ENCODE results near the gene FITM1.

Gene FITM1

GRCh38 chr14:24141097-24141880 lies 10.8 kb downstream of the FITM1 start, which contains the start of gene EMC9 (continued):
- TF ChIP-seq, protein P1, sequence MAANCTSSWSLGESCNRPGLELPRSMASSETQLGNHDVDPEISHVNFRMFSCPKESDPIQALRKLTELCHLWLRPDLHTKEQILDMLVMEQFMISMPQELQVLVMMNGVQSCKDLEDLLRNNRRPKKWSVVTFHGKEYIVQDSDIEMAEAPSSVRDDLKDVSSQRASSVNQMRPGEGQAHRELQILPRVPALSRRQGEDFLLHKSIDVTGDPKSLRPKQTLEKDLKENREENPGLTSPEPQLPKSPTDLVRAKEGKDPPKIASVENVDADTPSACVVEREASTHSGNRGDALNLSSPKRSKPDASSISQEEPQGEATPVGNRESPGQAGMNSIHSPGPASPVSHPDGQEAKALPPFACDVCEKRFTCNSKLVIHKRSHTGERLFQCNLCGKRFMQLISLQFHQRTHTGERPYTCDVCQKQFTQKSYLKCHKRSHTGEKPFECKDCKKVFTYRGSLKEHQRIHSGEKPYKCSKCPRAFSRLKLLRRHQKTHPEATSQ (tag by site-specific recombination; IDR thresholded peaks at IDR 0.05), result peak; percentile 75; the same call in 1 of the 2 replicates
- TF ChIP-seq ZNF645 (tag by site-specific recombination; IDR thresholded peaks at IDR 0.05) (no peak), ZNF501 (tag by site-specific recombination; IDR thresholded peaks at IDR 0.05) (peak; percentile 88), ZNF10 (tag by site-specific recombination; IDR thresholded peaks at IDR 0.05) (peak; percentile 53; the same call in 1 of the 2 replicates), ZSCAN30 (tag by site-specific recombination; IDR thresholded peaks at IDR 0.05) (peak; percentile 94), GLIS1 (tag by site-specific recombination; IDR thresholded peaks at IDR 0.05) (peak; percentile 80), ZNF600 (tag by site-specific recombination; IDR thresholded peaks at IDR 0.05) (peak; percentile 84), ZNF341 (tag by site-specific recombination; IDR thresholded peaks at IDR 0.05; ENCODE audit: low read depth) (no peak), WT1 (tag by site-specific recombination; IDR thresholded peaks at IDR 0.05) (0 out of 2 replicates have a peak, but pooled peaks have one; percentile 34), HOXC10 (CRISPR knock-in tag; IDR thresholded peaks at IDR 0.05) (no peak), ZFP69B (tag by site-specific recombination; IDR thresholded peaks at IDR 0.05) (peak; percentile 13; the same call in 1 of the 2 replicates), ZNF701 (tag by site-specific recombination; IDR thresholded peaks at IDR 0.05) (no peak), ZNF548 (tag by site-specific recombination; IDR thresholded peaks at IDR 0.05) (no peak), ZNF423 (tag by site-specific recombination; IDR thresholded peaks at IDR 0.05) (0 out of 2 replicates have a peak, but pooled peaks have one; percentile 18), EGR2 (tag by site-specific recombination; IDR thresholded peaks at IDR 0.05; ENCODE audit: low read depth) (peak; percentile 41; the same call in 1 of the 2 replicates), BCL11B (tag by site-specific recombination; IDR thresholded peaks at IDR 0.05; ENCODE audit: low read depth) (peak; percentile 73; the same call in 1 of the 2 replicates), HIC1 (tag by site-specific recombination; IDR thresholded peaks at IDR 0.05) (peak; percentile 94), ZNF394 (tag by site-specific recombination; IDR thresholded peaks at IDR 0.05; ENCODE audit: borderline replicate concordance) (peak; percentile 51; the same call in 1 of the 2 replicates), ZNF133 (tag by site-specific recombination; IDR thresholded peaks at IDR 0.05) (no peak), SCRT1 (tag by site-specific recombination; IDR thresholded peaks at IDR 0.05; ENCODE audit: borderline replicate concordance) (no peak), ZNF302 (tag by site-specific recombination; IDR thresholded peaks at IDR 0.05; ENCODE audit: low read depth) (no peak), TRIM28 (IDR thresholded peaks at IDR 0.05; ENCODE audit: borderline replicate concordance, low read length) (peak; percentile 56; the same call in 1 of the 2 replicates), ZNF23 (tag by site-specific recombination; IDR thresholded peaks at IDR 0.05; ENCODE audit: borderline replicate concordance) (no peak), ZNF747 (tag by site-specific recombination; IDR thresholded peaks at IDR 0.05) (no peak), ZNF664 (tag by site-specific recombination; IDR thresholded peaks at IDR 0.05) (no peak)
- TF ChIP-seq, protein P2, sequence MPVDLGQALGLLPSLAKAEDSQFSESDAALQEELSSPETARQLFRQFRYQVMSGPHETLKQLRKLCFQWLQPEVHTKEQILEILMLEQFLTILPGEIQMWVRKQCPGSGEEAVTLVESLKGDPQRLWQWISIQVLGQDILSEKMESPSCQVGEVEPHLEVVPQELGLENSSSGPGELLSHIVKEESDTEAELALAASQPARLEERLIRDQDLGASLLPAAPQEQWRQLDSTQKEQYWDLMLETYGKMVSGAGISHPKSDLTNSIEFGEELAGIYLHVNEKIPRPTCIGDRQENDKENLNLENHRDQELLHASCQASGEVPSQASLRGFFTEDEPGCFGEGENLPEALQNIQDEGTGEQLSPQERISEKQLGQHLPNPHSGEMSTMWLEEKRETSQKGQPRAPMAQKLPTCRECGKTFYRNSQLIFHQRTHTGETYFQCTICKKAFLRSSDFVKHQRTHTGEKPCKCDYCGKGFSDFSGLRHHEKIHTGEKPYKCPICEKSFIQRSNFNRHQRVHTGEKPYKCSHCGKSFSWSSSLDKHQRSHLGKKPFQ (tag by site-specific recombination; IDR thresholded peaks at IDR 0.05), result peak; percentile 19; the same call in 1 of the 2 replicates
- TF ChIP-seq, protein P3, sequence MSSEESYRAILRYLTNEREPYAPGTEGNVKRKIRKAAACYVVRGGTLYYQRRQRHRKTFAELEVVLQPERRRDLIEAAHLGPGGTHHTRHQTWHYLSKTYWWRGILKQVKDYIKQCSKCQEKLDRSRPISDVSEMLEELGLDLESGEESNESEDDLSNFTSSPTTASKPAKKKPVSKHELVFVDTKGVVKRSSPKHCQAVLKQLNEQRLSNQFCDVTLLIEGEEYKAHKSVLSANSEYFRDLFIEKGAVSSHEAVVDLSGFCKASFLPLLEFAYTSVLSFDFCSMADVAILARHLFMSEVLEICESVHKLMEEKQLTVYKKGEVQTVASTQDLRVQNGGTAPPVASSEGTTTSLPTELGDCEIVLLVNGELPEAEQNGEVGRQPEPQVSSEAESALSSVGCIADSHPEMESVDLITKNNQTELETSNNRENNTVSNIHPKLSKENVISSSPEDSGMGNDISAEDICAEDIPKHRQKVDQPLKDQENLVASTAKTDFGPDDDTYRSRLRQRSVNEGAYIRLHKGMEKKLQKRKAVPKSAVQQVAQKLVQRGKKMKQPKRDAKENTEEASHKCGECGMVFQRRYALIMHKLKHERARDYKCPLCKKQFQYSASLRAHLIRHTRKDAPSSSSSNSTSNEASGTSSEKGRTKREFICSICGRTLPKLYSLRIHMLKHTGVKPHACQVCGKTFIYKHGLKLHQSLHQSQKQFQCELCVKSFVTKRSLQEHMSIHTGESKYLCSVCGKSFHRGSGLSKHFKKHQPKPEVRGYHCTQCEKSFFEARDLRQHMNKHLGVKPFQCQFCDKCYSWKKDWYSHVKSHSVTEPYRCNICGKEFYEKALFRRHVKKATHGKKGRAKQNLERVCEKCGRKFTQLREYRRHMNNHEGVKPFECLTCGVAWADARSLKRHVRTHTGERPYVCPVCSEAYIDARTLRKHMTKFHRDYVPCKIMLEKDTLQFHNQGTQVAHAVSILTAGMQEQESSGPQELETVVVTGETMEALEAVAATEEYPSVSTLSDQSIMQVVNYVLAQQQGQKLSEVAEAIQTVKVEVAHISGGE (tag by site-specific recombination; conservative IDR thresholded peaks at IDR 0.05; ENCODE audit: low read depth), result peak; percentile 31; the same call in 1 of the 2 replicates
- TF ChIP-seq, protein P4, sequence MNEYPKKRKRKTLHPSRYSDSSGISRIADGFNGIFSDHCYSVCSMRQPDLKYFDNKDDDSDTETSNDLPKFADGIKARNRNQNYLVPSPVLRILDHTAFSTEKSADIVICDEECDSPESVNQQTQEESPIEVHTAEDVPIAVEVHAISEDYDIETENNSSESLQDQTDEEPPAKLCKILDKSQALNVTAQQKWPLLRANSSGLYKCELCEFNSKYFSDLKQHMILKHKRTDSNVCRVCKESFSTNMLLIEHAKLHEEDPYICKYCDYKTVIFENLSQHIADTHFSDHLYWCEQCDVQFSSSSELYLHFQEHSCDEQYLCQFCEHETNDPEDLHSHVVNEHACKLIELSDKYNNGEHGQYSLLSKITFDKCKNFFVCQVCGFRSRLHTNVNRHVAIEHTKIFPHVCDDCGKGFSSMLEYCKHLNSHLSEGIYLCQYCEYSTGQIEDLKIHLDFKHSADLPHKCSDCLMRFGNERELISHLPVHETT (tag by site-specific recombination; IDR thresholded peaks at IDR 0.05), result peak; percentile 73; the same call in 1 of the 2 replicates

All from HEK293 (cell line).